Calu3 (cell line): ENCODE results near the gene FUOM. TPM values are rescaled to one million over a fixed set of nuclear protein-coding genes. Genes with fewer than 3 reads are reported as not detected.

Experiments
- BruUV-seq: library from RNA; stranded (reverse); fragments of 400-500 nt; replicated peaks from 2 replicates; lab custom pipeline; 2021; lab: Mats Ljungman, UMichigan
- CTCF ChIA-PET: fragments of 300-600 bp; sonication (Branson Sonifier 250); formaldehyde crosslinking; loops from one replicate; lab custom pipeline; 2022; ENCODE audit warnings: antibody characterized with exemption; lab: Charles Lee
- DNase-seq: peaks from one replicate; pipeline ENCODE4 v3.0.0; 2022
- H3K27ac Mint-ChIP-seq: one replicate; pipeline ENCODE4 v1.8.0; 2022; ENCODE audit warnings: mixed read lengths; ENCODE audit not compliant: unreplicated experiment
- H3K27me3 Mint-ChIP-seq: one replicate; pipeline ENCODE4 v1.8.0; 2022; ENCODE audit warnings: mixed read lengths; ENCODE audit not compliant: unreplicated experiment
- H3K36me3 Mint-ChIP-seq: one replicate; pipeline ENCODE4 v1.8.0; 2022; ENCODE audit warnings: mild to moderate bottlenecking, moderate library complexity, mixed read lengths; ENCODE audit not compliant: insufficient read depth, unreplicated experiment
- H3K4me1 Mint-ChIP-seq: one replicate; pipeline ENCODE4 v1.8.0; 2022; ENCODE audit warnings: mild to moderate bottlenecking, low read depth, mixed read lengths; ENCODE audit not compliant: unreplicated experiment
- H3K4me3 Mint-ChIP-seq: one replicate; pipeline ENCODE4 v1.8.0; 2022; ENCODE audit warnings: mild to moderate bottlenecking, low read depth, moderate library complexity, mixed read lengths; ENCODE audit not compliant: unreplicated experiment
- H3K9me3 Mint-ChIP-seq: one replicate; pipeline ENCODE4 v1.8.0; 2022; ENCODE audit warnings: low read depth, mixed read lengths; ENCODE audit not compliant: unreplicated experiment
- intact Hi-C: fragments of 100-400 bp; cut with micrococcal nuclease; formaldehyde crosslinking; loops from one replicate; pipeline ENCODE4 v1.10.0; 2022; ENCODE audit not compliant: unreplicated experiment
- total RNA-seq: library from RNA; stranded (reverse); gene quantifications from 2 replicates; pipeline ENCODE4 v1.2.3, GENCODE V29; 2022
- TF ChIP-seq, protein P1 (sequence below): fragments of 200-600 bp; IDR thresholded peaks from one replicate; pipeline ENCODE4 v1.8.0; 2022; ENCODE audit warnings: antibody characterized with exemption; ENCODE audit not compliant: unreplicated experiment

The FUOM gene
- total RNA-seq, 1 experiment from 2014 or later = 11.5 TPM

DNA sequence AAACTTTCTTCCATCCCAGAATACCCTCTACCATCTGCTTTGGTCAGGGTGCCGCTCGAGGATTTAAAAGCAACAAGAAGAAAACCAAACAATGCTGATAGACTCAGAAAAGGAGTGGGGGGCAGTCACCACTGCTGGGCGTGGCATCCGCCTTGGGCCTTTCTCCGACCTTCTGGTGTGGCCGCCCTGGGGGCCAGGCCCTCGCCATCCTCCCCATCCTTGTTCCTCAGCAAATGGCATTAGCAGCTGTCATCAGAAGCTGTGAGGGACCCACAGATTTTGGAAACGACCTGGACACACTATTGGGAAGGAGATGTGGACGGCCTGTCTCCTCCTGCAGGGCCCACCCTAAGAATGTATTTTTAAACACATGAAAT, 45.1 kb downstream of the FUOM start:
- peaks cover 19% of the 10 kb centered on the region for H3K36me3 Mint-ChIP-seq
- TF ChIP-seq, protein P1, sequence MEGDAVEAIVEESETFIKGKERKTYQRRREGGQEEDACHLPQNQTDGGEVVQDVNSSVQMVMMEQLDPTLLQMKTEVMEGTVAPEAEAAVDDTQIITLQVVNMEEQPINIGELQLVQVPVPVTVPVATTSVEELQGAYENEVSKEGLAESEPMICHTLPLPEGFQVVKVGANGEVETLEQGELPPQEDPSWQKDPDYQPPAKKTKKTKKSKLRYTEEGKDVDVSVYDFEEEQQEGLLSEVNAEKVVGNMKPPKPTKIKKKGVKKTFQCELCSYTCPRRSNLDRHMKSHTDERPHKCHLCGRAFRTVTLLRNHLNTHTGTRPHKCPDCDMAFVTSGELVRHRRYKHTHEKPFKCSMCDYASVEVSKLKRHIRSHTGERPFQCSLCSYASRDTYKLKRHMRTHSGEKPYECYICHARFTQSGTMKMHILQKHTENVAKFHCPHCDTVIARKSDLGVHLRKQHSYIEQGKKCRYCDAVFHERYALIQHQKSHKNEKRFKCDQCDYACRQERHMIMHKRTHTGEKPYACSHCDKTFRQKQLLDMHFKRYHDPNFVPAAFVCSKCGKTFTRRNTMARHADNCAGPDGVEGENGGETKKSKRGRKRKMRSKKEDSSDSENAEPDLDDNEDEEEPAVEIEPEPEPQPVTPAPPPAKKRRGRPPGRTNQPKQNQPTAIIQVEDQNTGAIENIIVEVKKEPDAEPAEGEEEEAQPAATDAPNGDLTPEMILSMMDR = no peak
- BruUV-seq = no TSS peak
- no peak overlapping the region for H3K27ac Mint-ChIP-seq
- no peak overlapping the region for H3K4me3 Mint-ChIP-seq
- no peaks in the 10 kb centered on the region for H3K4me1 Mint-ChIP-seq
- intact Hi-C loops = no loop called here
- DNase-seq = no peak
- CTCF ChIA-PET = no interaction called here
- no peaks in the 10 kb centered on the region for H3K9me3 Mint-ChIP-seq
- no peaks in the 10 kb centered on the region for H3K27me3 Mint-ChIP-seq

DNA sequence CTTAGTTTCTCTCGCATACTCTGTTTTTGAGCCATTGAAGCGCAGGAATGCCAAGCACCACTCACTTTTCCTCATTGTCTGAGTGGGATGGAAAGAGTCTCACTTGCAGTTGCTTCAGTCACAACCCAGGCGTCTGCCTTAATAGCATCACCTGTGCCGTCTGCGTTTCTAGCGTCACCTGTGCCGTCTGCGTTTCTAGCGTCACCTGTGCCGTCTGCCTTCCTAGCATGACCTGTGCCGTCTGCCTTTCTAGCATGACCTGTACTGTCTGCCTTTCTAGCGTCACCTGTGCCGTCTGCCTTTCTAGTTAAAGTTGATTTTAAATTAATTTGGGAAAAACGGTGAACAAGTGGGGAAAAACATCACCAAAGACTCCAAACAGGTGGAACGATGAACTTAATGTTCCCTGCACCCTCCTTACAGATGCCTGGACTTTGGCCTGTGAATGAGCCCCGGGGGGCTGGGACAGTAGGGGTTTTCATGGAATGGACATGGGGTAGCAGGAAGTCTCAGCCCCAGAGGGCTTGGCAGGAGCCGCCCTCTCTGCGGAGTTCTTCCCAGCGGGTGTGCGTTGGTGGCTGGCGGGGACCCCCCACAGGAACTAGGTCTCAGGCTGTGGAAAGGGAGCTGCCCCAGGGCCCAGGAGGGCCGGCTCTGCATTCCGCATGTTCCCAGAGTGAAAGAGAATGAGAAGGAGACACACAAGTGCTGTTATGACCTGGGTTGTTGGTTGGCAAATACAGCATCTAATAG, 45.6 kb downstream of the FUOM start:
- Mint-ChIP-seq H3K36me3 (peaks cover 24% of the 10 kb centered on the region), H3K4me3 (no peak overlapping the region), H3K27ac (no peak overlapping the region), H3K9me3 (no peaks in the 10 kb centered on the region), H3K4me1 (no peaks in the 10 kb centered on the region), H3K27me3 (no peaks in the 10 kb centered on the region)
- CTCF ChIA-PET = no interaction called here
- intact Hi-C loops = no loop called here
- BruUV-seq = no TSS peak
- TF ChIP-seq, protein P1 = no peak
- no peak for DNase-seq

DNA sequence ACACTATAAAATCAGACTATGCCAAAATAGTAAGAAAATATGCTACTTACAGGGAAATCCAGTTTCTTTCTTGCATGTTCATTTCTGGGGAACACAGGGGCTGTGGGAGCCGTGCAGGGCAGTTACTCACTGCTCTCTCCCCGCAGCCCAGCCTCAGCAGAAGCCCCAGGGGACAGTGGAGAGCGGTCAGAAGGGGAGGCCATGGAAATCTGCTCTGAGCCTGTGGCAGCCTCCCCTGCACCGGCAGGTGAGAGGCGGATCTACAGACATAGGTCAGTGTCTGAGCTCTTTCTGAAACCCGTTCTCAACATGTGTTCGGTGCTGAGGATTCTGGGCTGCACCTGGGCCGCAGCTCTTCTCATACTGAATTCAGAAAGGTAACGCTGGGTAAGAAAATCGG, 46.2 kb downstream of the FUOM start:
- intact Hi-C loops = no loop called here
- H3K4me3 Mint-ChIP-seq = no peak overlapping the region
- H3K4me1 Mint-ChIP-seq = no peaks in the 10 kb centered on the region
- H3K9me3 Mint-ChIP-seq = no peaks in the 10 kb centered on the region
- TF ChIP-seq, protein P1 = no peak
- CTCF ChIA-PET = no interaction called here
- no peaks in the 10 kb centered on the region for H3K27me3 Mint-ChIP-seq
- peaks cover 27% of the 10 kb centered on the region for H3K36me3 Mint-ChIP-seq
- no peak overlapping the region for H3K27ac Mint-ChIP-seq
- no peak for DNase-seq
- BruUV-seq = no TSS peak

DNA sequence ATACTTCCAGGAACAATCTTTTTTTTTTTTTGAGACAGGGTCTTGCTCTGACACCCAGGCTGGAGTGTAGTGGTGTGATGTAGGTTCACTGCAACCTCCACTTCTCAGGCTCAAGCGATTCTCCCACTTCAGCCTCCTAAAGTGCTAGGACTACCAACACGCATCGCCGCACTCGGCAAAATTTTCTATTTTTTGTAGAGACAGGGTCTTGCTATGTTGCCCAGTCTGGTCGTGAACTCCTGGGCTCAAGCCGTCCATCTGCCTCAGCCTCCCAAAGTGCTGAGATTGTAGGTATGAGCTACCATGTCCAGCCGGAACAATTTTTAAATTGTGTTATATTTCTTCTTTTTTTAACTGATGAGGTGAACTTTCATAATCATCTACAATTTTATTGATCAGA, 47.0 kb downstream of the FUOM start:
- TF ChIP-seq, protein P1 = no peak
- H3K9me3 Mint-ChIP-seq = no peaks in the 10 kb centered on the region
- CTCF ChIA-PET = no interaction called here
- DNase-seq = no peak
- H3K36me3 Mint-ChIP-seq = peaks cover 27% of the 10 kb centered on the region
- intact Hi-C loops = no loop called here
- peaks cover under 1% of the 10 kb centered on the region for H3K4me1 Mint-ChIP-seq
- no peak overlapping the region for H3K4me3 Mint-ChIP-seq
- BruUV-seq = no TSS peak
- H3K27ac Mint-ChIP-seq = no peak overlapping the region
- H3K27me3 Mint-ChIP-seq = no peaks in the 10 kb centered on the region
